GM21360 (cell line): ENCODE data around the gene LEF1.

ENCODE experiments used
- ATAC-seq: cut with Tn5 transposase; IDR thresholded peaks from one replicate; pipeline ENCODE4 v1.9.1; 2021; ENCODE audit warnings: mild to moderate bottlenecking, moderate library complexity; ENCODE audit not compliant: unreplicated experiment

Gene LEF1

GRCh38 chr4:108114503-108114902 is 54.2 kb downstream of the LEF1 start:
- no peak for ATAC-seq

- no peak for ATAC-seq
Measured at GRCh38 chr4:108113229-108113628, 55.5 kb downstream of the LEF1 start.

- ATAC-seq: no peak
Measured at GRCh38 chr4:108111781-108112180, 57.0 kb downstream of the LEF1 start.

- no peak for ATAC-seq
Measured at GRCh38 chr4:108110450-108110849, 58.3 kb downstream of the LEF1 start.

- peak; percentile 88 for ATAC-seq
Measured at GRCh38 chr4:108109997-108110416, 58.7 kb downstream of the LEF1 start.

GRCh38 chr4:108109111-108109510 is 59.6 kb downstream of the LEF1 start:
- ATAC-seq: no peak

GRCh38 chr4:108107729-108108382 is 60.9 kb downstream of the LEF1 start:
- no peak for ATAC-seq

- no peak for ATAC-seq
Measured at GRCh38 chr4:108107101-108107500, 61.6 kb downstream of the LEF1 start.

- no peak for ATAC-seq
Measured at GRCh38 chr4:108106186-108106585, 62.5 kb downstream of the LEF1 start.

- no peak for ATAC-seq
Measured at GRCh38 chr4:108103099-108103862, 65.5 kb downstream of the LEF1 start.

- no peak for ATAC-seq
Measured at GRCh38 chr4:108100827-108101226, 67.9 kb downstream of the LEF1 start.

- ATAC-seq: no peak
Measured at GRCh38 chr4:108099838-108100237, 68.9 kb downstream of the LEF1 start.

- no peak for ATAC-seq
Measured at GRCh38 chr4:108097990-108098553, 70.7 kb downstream of the LEF1 start.

GRCh38 chr4:108094923-108095482 is 73.7 kb downstream of the LEF1 start:
- ATAC-seq: no peak

- ATAC-seq: no peak
Measured at GRCh38 chr4:108094131-108094530, 74.6 kb downstream of the LEF1 start.

GRCh38 chr4:108092288-108092687 is 76.4 kb downstream of the LEF1 start:
- ATAC-seq: no peak

GRCh38 chr4:108087293-108087967 is 81.3 kb downstream of the LEF1 start:
- no peak for ATAC-seq

- ATAC-seq: no peak
Measured at GRCh38 chr4:108081256-108081655, 87.5 kb downstream of the LEF1 start.

GRCh38 chr4:108080747-108081146 is 88.0 kb downstream of the LEF1 start:
- ATAC-seq: no peak

- no peak for ATAC-seq
Measured at GRCh38 chr4:108078024-108078733, 90.6 kb downstream of the LEF1 start.

GRCh38 chr4:108072300-108072699 is 96.4 kb downstream of the LEF1 start:
- no peak for ATAC-seq
